Endothelial cell of umbilical vein (primary cell): ENCODE measurements around the gene ZBTB4. TPM values are rescaled to one million over a fixed set of nuclear protein-coding genes. Genes with fewer than 3 reads are reported as not detected.

Experiments
- BruUV-seq: library from RNA; stranded (reverse); fragments of 400-500 nt; replicated peaks from 2 replicates; lab custom pipeline; 2021; lab: Mats Ljungman, UMichigan
- CTCF ChIA-PET: fragments of 300-600, 350-600 bp; sonication (Branson Sonifier 250); formaldehyde crosslinking; loops from one replicate; lab custom pipeline; 2021; ENCODE audit warnings: antibody characterized with exemption, inconsistent platforms; lab: Charles Lee
- POLR2A ChIA-PET: fragments of 300-600, 350-600 bp; sonication (Branson Sonifier 250); formaldehyde crosslinking; loops from one replicate; lab custom pipeline; 2021; ENCODE audit warnings: antibody characterized with exemption, inconsistent platforms; lab: Charles Lee
- DNase-seq: peaks from one replicate; pipeline ENCODE4 v3.0.0-alpha.2; 2011; ENCODE audit warnings: low read depth, low spot score
- FAIRE-seq: peaks from 2 replicates; lab custom pipeline; 2011; peaks lifted over from hg19 to GRCh38; lab: Jason Lieb, UNC
- H2AFZ ChIP-seq: 2 replicates; pipeline ENCODE4 v1.6.0; 2012; ENCODE audit warnings: low read depth, low read length, control low read depth, inconsistent platforms
- H3K27ac ChIP-seq: 2 replicates; pipeline ENCODE4 v1.5.1; 2011; ENCODE audit warnings: low read depth, mild to moderate bottlenecking, control low read depth, low read length, moderate library complexity; ENCODE audit not compliant: insufficient read depth
- H3K27me3 ChIP-seq, 2 experiments: 2 replicates each; pipeline versions ENCODE4 v1.6.0 to v1.6.1; 2011; ENCODE audit warnings: low read length in 2 of 2, mixed read lengths in 1 of 2; ENCODE audit not compliant: control insufficient read depth in 2 of 2, insufficient read depth in 2 of 2
- H3K36me3 ChIP-seq, 2 experiments: 2 replicates in 1 of 2; 3 replicates in 1 of 2; pipeline ENCODE4 v1.5.1; 2011; ENCODE audit warnings: low read length in 2 of 2, mild to moderate bottlenecking in 1 of 2, moderate library complexity in 1 of 2; ENCODE audit not compliant: control insufficient read depth in 2 of 2, insufficient read depth in 2 of 2; ENCODE audit errors: extremely low read depth in 1 of 2
- H3K4me1 ChIP-seq: 3 replicates; pipeline ENCODE4 v1.5.1; 2011; ENCODE audit warnings: mild to moderate bottlenecking, low read length; ENCODE audit not compliant: control insufficient read depth, insufficient read depth; ENCODE audit errors: extremely low read depth
- H3K4me2 ChIP-seq: 2 replicates; pipeline ENCODE4 v1.6.1; 2011; ENCODE audit warnings: low read length, control low read depth, mixed read lengths; ENCODE audit not compliant: insufficient read depth
- H3K4me3 ChIP-seq, 3 experiments: fragments of 200-600 bp in 1 of 3; sonication (generic), shearing (Covaris generic) in 1 of 3; replicated peaks in 1 of 3; 2 replicates each; pipeline ENCODE4 v1.5.1; 2011 to 2016; ENCODE audit warnings: control low read depth in 3 of 3, low read length in 3 of 3, mild to moderate bottlenecking in 2 of 3, inconsistent platforms in 1 of 3, low read depth in 1 of 3, moderate library complexity in 1 of 3; ENCODE audit not compliant: insufficient read depth in 1 of 3
- H3K79me2 ChIP-seq: 2 replicates; pipeline ENCODE4 v1.6.0; 2012; ENCODE audit warnings: low read length, inconsistent platforms; ENCODE audit not compliant: control insufficient read depth, insufficient read depth
- H3K9ac ChIP-seq: replicated peaks from 2 replicates; pipeline ENCODE3; 2011; ENCODE audit warnings: low read length, control low read depth; ENCODE audit not compliant: insufficient read depth; ENCODE audit errors: extremely low read depth
- H3K9me1 ChIP-seq: replicated peaks from 3 replicates; pipeline ENCODE4 v1.6.0; 2011; ENCODE audit warnings: mild to moderate bottlenecking, low read length; ENCODE audit not compliant: control insufficient read depth, insufficient read depth; ENCODE audit errors: extremely low read depth
- H3K9me3 ChIP-seq: replicated peaks from 2 replicates; pipeline ENCODE4 v1.5.1; 2012; ENCODE audit warnings: low read length, inconsistent platforms; ENCODE audit not compliant: control insufficient read depth, insufficient read depth
- H4K20me1 ChIP-seq: replicated peaks from 2 replicates; pipeline ENCODE3; 2011; ENCODE audit warnings: mild to moderate bottlenecking, low read length; ENCODE audit not compliant: control insufficient read depth, insufficient read depth; ENCODE audit errors: extremely low read depth
- EZH2 ChIP-seq: IDR thresholded peaks from 2 replicates; pipeline ENCODE4 v1.6.1; 2012; ENCODE audit warnings: borderline replicate concordance, low read depth, mild to moderate bottlenecking, moderate library complexity, low read length, inconsistent platforms; ENCODE audit not compliant: severe bottlenecking
- FOS ChIP-seq: IDR thresholded peaks from 2 replicates; pipeline ENCODE4 v1.6.1; 2011; ENCODE audit warnings: mild to moderate bottlenecking, low read length, moderate library complexity, borderline replicate concordance; ENCODE audit not compliant: insufficient read depth
- JUN ChIP-seq: IDR thresholded peaks from 2 replicates; pipeline ENCODE4 v1.6.1; 2011; ENCODE audit warnings: borderline replicate concordance, low read depth; ENCODE audit not compliant: insufficient read length, insufficient read depth
- POLR2AphosphoS5 ChIP-seq: IDR thresholded peaks from 2 replicates; pipeline ENCODE4 v1.6.1; 2012; ENCODE audit warnings: low read depth, mild to moderate bottlenecking, control low read depth, low read length, moderate library complexity; ENCODE audit not compliant: insufficient read depth
- dilution Hi-C: fragments of 300-500 bp; cut with MboI; formaldehyde crosslinking; loops from one replicate; pipeline ENCODE4 v1.15.0; 2019; ENCODE audit warnings: low sequenced_read_pairs; ENCODE audit not compliant: extremely low pct_ligation_motif_present
- intact Hi-C: fragments of 100-400 bp; cut with micrococcal nuclease; formaldehyde crosslinking; loops from one replicate; pipeline ENCODE4 v1.10.0; 2022
- polyA plus RNA-seq, 4 experiments: library from polyadenylated mRNA; depleted of rRNA in 3 of 4; stranded (reverse) in 3 of 4; unstranded in 1 of 4; fragments of >200 nt; gene quantifications; 2 replicates each; pipeline versions ENCODE4 v1.2.1 to v1.2.3, GENCODE V29; 2011 to 2012; ENCODE audit warnings: missing spikeins in 1 of 4
- total RNA-seq: library from RNA; stranded (reverse); gene quantifications from 2 replicates; pipeline ENCODE4 v1.2.3, GENCODE V29; 2021
- TF ChIP-seq, protein P1 (sequence below): IDR thresholded peaks from 2 replicates; pipeline ENCODE4 v1.6.1; 2011; ENCODE audit not compliant: insufficient read depth, insufficient read length

The ZBTB4 gene
- total and polyA plus RNA-seq, 2 donors (not counting 3 experiments of a cell fraction or from before 2014, with no cell fraction given), result 15.1 to 26.5 TPM

DNA sequence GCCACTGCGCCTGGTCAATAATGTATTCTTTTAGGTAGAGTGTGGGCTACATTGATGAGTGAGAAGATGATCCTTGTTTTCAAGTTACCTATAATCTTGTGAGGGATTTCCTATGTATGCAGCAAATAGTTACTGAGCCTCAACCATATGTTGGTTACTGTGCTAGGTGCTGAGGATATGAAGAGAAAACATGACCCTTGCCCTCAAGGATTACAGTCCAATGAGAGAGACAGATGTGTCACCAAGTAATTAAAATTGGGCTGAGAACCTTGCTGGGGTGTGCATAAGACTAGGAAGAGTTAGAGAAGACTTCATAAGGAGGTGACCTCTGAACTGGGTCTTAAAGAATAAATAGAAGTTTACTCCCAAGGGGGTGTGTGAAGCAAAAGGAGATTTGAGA, 12.2 kb upstream of the ZBTB4 start:
- ChIA-PET POLR2A (no interaction called here), CTCF (interaction anchor here (1.2 to 1.6 kb wide), 2 partner anchors 55 to 69 kb away, joined by 4 read pairs; no protein-coding TSS in a partner anchor)
- Histone ChIP-seq H3K9ac (no peak overlapping the region), H3K4me1 (peaks cover 19% of the 10 kb centered on the region), H3K36me3 (peaks cover 0 to 2% of the 10 kb centered on the region in 2 experiments), H3K79me2 (peaks cover 89% of the 10 kb centered on the region), H3K4me2 (no peak overlapping the region), H3K9me1 (no peaks in the 10 kb centered on the region), H3K9me3 (no peaks in the 10 kb centered on the region), H2AFZ (no peak overlapping the region), H4K20me1 (peaks cover 4% of the 10 kb centered on the region), H3K27ac (no peak overlapping the region), H3K4me3 (no peak overlapping the region), H3K27me3 (no peaks in the 10 kb centered on the region)
- FAIRE-seq (no peak), DNase-seq (no peak)
- dilution Hi-C loops, result no loop called here
- intact Hi-C loops, result no loop called here
- TF ChIP-seq JUN (no peak), POLR2AphosphoS5 (no peak)
- no TSS peak for BruUV-seq

DNA sequence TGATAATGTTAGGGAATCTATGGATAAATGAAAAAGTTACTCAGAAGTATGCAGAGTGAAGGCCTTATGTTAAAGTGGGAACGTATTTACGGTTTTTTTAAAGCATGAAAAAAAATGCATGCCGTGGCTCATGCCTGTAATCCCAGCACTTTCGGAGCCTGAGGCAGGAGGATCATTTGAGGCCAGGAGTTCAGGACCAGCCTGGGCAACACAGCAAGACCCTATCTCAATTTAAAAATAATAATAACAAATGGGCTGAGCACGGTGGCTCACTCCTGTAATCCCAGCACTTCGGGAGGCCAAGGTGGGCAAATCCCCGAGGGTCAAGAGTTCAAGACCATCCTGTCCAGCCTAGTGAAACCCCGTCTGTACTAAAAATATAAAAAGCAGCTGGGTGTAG, 10.7 kb upstream of the ZBTB4 start:
- Histone ChIP-seq H3K4me3 (no peak overlapping the region), H3K27ac (no peak overlapping the region), H3K9me3 (no peaks in the 10 kb centered on the region), H3K4me2 (no peak overlapping the region), H2AFZ (no peak overlapping the region), H3K9ac (no peak overlapping the region), H3K4me1 (peaks cover 19% of the 10 kb centered on the region), H3K9me1 (no peaks in the 10 kb centered on the region), H3K27me3 (no peaks in the 10 kb centered on the region), H3K36me3 (no peaks in the 10 kb centered on the region), H3K79me2 (peaks cover 92% of the 10 kb centered on the region), H4K20me1 (peaks cover 8% of the 10 kb centered on the region)
- FAIRE-seq, result no peak
- POLR2A ChIA-PET, result no interaction called here
- CTCF ChIA-PET, result interaction anchor here (0.6 to 1.6 kb wide), 3 partner anchors 49 to 71 kb away, joined by 3 to 4 read pairs (median 4); no protein-coding TSS in a partner anchor
- no peak for DNase-seq
- dilution Hi-C loops, result no loop called here
- intact Hi-C loops, result no loop called here
- BruUV-seq, result no TSS peak
- TF ChIP-seq, protein P1, sequence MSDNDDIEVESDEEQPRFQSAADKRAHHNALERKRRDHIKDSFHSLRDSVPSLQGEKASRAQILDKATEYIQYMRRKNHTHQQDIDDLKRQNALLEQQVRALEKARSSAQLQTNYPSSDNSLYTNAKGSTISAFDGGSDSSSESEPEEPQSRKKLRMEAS, result no peak
- no peak for TF ChIP-seq FOS
- no peak for TF ChIP-seq EZH2
